Subcutaneous adipose tissue (tissue), 4 donors: ENCODE data around the gene PLEKHG1. TPM values are rescaled to one million over a fixed set of nuclear protein-coding genes. Genes with fewer than 3 reads are reported as not detected.

Experiments used
- CTCF ChIP-seq: fragments of 450-650 bp; IDR thresholded peaks from one replicate; pipeline ENCODE4 v1.5.1; 2016; ENCODE audit warnings: low read depth, mild to moderate bottlenecking, control low read depth, antibody characterized with exemption, moderate library complexity
- total RNA-seq, 4 donors: library from RNA; depleted of rRNA; stranded (reverse); fragments of >200 nt; gene quantifications; one replicate each; pipeline ENCODE4 v1.1.0, GENCODE V29; 2016

Gene PLEKHG1
- total RNA-seq, 4 donors from 2014 or later, result 12.4 to 58.4 (median 32.2) TPM

GRCh38 chr6:150606647-150607328, 7.1 kb downstream of the PLEKHG1 start:
- TF ChIP-seq CTCF, result no peak

DNA sequence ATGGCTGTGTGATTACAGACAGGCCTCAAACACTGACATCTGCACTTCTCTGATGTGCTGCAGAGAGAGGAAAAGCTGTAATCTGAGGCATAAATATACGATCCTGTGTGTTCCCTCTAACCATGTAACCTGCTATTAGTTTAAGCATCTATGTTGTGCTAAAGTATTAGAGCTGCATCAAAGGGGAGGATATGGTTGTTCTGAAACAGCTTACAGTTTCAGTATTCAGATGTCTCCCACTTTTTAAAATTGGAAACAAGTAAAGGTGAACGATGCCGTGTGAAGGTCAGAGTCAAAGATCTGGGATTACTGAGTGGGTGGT, 7.6 kb downstream of the PLEKHG1 start:
- no peak for TF ChIP-seq CTCF

DNA sequence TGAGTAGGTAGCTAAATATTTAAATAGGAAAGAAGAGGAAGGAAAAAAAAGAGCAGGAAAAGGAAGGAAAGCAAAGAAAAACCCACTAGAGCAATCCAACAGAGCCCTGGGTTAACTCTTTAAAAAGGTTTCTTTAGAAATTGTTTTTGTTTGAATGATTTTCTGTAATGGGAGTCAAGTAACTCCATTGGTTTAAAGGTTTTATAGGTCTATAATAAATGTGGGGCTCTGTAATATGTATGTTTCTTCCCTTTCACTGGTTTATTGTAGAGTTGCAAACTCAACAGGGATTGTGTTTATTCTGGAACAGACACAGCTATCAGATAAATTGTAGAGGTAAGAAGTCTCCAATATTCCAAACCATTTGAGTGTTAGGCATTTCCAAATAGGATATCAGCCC, 10.9 kb downstream of the PLEKHG1 start:
- TF ChIP-seq CTCF, result no peak

GRCh38 chr6:150613269-150613668, 13.6 kb downstream of the PLEKHG1 start:
- TF ChIP-seq CTCF, result no peak

DNA sequence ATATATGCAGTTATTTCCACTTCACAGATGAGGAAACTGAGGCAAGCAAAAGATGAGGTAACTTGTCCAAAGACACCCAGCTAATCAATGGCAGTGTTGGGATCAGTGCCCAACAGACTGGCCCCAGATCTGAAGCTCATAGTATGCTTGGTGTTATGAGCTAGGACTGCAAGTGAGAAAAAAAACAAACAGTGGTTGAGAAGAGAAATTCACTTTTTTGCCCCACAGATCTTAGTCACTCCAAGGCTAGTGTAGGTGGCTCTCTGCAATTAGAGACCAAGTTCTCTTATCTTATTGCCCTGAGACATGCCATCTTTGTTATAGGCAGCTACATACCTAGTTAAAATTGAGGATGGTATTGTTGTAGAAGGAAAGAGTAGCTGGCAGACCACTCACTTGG, 16.3 kb downstream of the PLEKHG1 start:
- no peak for TF ChIP-seq CTCF

DNA sequence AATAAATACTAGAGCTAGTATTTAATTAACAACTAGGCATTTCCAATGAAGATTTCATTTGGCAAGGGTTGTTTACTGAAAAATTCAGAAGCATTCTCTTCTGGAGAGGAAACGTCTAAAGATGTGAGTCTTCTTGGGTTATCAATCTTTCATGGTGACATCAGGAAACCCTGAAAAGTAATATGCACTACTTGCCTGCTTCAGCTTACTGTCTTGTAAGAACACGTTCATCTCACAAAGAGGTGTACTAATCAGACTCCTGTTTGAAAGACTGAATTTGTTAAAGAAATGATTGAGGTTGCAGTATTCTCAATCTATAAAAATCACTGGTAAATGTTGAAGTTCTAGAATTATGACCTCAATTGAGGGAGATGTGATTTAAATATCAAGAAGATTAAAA, 16.9 kb downstream of the PLEKHG1 start:
- no peak for TF ChIP-seq CTCF

DNA sequence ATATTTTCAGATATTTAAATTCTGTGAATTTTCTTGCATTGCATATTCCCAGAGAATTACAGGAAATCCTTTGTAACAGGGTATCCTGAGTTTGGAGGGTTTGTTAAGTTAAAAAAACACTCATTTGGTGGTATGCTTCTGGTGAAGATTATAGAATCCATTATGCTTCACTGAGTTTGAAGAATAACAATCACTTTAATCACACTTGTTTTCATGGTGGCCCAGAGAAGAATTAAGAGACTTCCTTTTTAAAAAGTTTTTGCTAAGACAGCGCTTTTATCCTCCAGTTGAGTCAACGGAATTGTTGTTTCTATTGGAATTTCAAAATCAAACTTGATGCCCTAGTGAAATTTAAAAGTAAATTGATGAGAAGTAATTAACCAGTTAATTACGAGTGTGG, 17.4 kb downstream of the PLEKHG1 start:
- TF ChIP-seq CTCF, result no peak
